Measurements from ENCODE around the gene EPB41L4A. TPM values are rescaled to one million over a fixed set of nuclear protein-coding genes. Genes with fewer than 3 reads are reported as not detected.

EPB41L4A gene
- total and polyA plus RNA-seq, 11 donors = 6.4 to 34.5 (median 16.2) TPM

GRCh38 chr5:112192072-112192471, 227.0 kb downstream of the EPB41L4A start:
- Histone ChIP-seq H3K4me1 (no peaks in the 10 kb centered on the region), H3K27me3 (no peaks in the 10 kb centered on the region), H3K27ac (no peak overlapping the region), H3K4me3 (no peak overlapping the region), H3K9me3 (no peaks in the 10 kb centered on the region), H3K36me3 (peaks cover 0 to 56% (median 25%) of the 10 kb centered on the region in 9 donors)
- intact Hi-C loops (cut with DNase I) = no loop called here
- ATAC-seq (no peak), DNase-seq (no peak)
- TF ChIP-seq POLR2A (IDR thresholded peaks at IDR 0.05) (no peak), CTCF (IDR thresholded peaks at IDR 0.05) (no peak)
- 93 to 96% (median 94%) methylated on average over 4 of the region's 4 CpGs for WGBS, 4 donors

- no peak for TF ChIP-seq POLR2A (IDR thresholded peaks at IDR 0.05)
- TF ChIP-seq CTCF (IDR thresholded peaks at IDR 0.05) = no peak
These were observed 229.7 kb downstream of the EPB41L4A start for GRCh38 chr5:112189391-112189790.

GRCh38 chr5:112186401-112186990, 232.6 kb downstream of the EPB41L4A start:
- WGBS, 4 donors = 75 to 82% (median 78%) methylated on average over 4 of the region's 4 CpGs
- ATAC-seq (peak in 2 of 4 donors; percentile 26 to 38), DNase-seq (no peak)
- Histone ChIP-seq H3K4me1 (peaks cover 0 to 3% (median 0%) of the 10 kb centered on the region in 12 donors), H3K27me3 (no peaks in the 10 kb centered on the region), H3K36me3 (peaks cover 0 to 42% (median 4%) of the 10 kb centered on the region in 9 donors), H3K9me3 (no peaks in the 10 kb centered on the region), H3K4me3 (no peak overlapping the region), H3K27ac (no peak overlapping the region)
- intact Hi-C loops (cut with DNase I) = loop anchor here in 1 of 10 donors (10.0 kb wide), 1 partner anchor 348 kb away; no protein-coding TSS in a partner anchor
- TF ChIP-seq POLR2A (IDR thresholded peaks at IDR 0.05) (no peak), CTCF (IDR thresholded peaks at IDR 0.05) (peak; percentile 21 to 67 (median 46))

More at GRCh38 chr5:112189391-112189790, 229.7 kb downstream of the EPB41L4A start:
- Histone ChIP-seq H3K36me3 (peaks cover 0 to 41% (median 12%) of the 10 kb centered on the region in 9 donors), H3K27me3 (no peaks in the 10 kb centered on the region), H3K4me1 (no peaks in the 10 kb centered on the region), H3K9me3 (no peaks in the 10 kb centered on the region), H3K27ac (no peak overlapping the region), H3K4me3 (no peak overlapping the region)
- ATAC-seq (no peak), DNase-seq (no peak)
- WGBS, 4 donors = 72 to 77% (median 76%) methylated on average over 4 of the region's 4 CpGs
- intact Hi-C loops (cut with DNase I) = loop anchor here in 1 of 10 donors (10.0 kb wide), 1 partner anchor 345 kb away; no protein-coding TSS in a partner anchor

- Histone ChIP-seq H3K4me1 (peaks cover 0 to 3% (median 0%) of the 10 kb centered on the region in 12 donors), H3K27me3 (no peaks in the 10 kb centered on the region), H3K36me3 (peaks cover 0 to 47% (median 7%) of the 10 kb centered on the region in 9 donors), H3K4me3 (no peak overlapping the region), H3K9me3 (no peaks in the 10 kb centered on the region), H3K27ac (no peak overlapping the region)
- 91 to 95% (median 92%) methylated on average over 8 of the region's 8 CpGs for WGBS, 4 donors
- ATAC-seq (no peak), DNase-seq (no peak)
- intact Hi-C loops (cut with DNase I) = loop anchor here in 1 of 10 donors (10.0 kb wide), 1 partner anchor 351 kb away; no protein-coding TSS in a partner anchor
- no peak for TF ChIP-seq POLR2A (IDR thresholded peaks at IDR 0.05)
- TF ChIP-seq CTCF (IDR thresholded peaks at IDR 0.05) = no peak
These were observed 235.2 kb downstream of the EPB41L4A start for GRCh38 chr5:112183874-112184273.
